Thoracic aorta (tissue), 2 donors: ENCODE results near the gene USP4. TPM values are rescaled to one million over a fixed set of nuclear protein-coding genes. Genes with fewer than 3 reads are reported as not detected.
"Not testable (repeated sequence)": the region's sequence is repeated elsewhere in the genome, so short reads cannot be mapped to it uniquely, and the experiment has no call there.

Experiments
- ATAC-seq: fragments of 150-250 bp; one replicate; pipeline ENCODE4 v1.8.0; 2017; ENCODE audit warnings: low read depth; ENCODE audit not compliant: insufficient number of reproducible peaks, low FRiP score
- DNase-seq: peaks from one replicate; pipeline ENCODE4 v3.0.0-alpha.2; 2020; ENCODE audit warnings: low spot score
- H3K27ac ChIP-seq, 2 donors: fragments of 200-600 bp; sonication (generic); 1 replicate in 1 of 2; 2 replicates in 1 of 2; pipeline ENCODE4 v1.5.1; 2016; ENCODE audit warnings: mild to moderate bottlenecking in 2 of 2, moderate library complexity in 2 of 2
- H3K27me3 ChIP-seq: fragments of 200-600 bp; sonication (generic); replicated peaks from 2 replicates; pipeline ENCODE4 v1.6.0; 2016; ENCODE audit warnings: mild to moderate bottlenecking; ENCODE audit not compliant: insufficient read depth
- H3K36me3 ChIP-seq: fragments of 200-600 bp; sonication (generic); one replicate; pipeline ENCODE4 v1.5.1; 2016
- H3K4me1 ChIP-seq, 2 donors: fragments of 200-600 bp; sonication (generic); 1 replicate in 1 of 2; 2 replicates in 1 of 2; pipeline versions ENCODE4 v1.5.1 to v1.6.0; 2016; ENCODE audit warnings: low read depth in 2 of 2, mild to moderate bottlenecking in 1 of 2; ENCODE audit not compliant: control insufficient read depth in 1 of 2
- H3K4me3 ChIP-seq: fragments of 200-600 bp; sonication (generic); 2 replicates; pipeline ENCODE4 v1.5.1; 2016; ENCODE audit warnings: mild to moderate bottlenecking
- H3K9me3 ChIP-seq: fragments of 200-600 bp; sonication (generic); 2 replicates; pipeline ENCODE4 v1.5.1; 2016
- CTCF ChIP-seq: fragments of 200-600 bp; sonication (generic); IDR thresholded peaks from one replicate; pipeline ENCODE4 v1.5.1; 2019; ENCODE audit warnings: antibody characterized with exemption
- total RNA-seq, 2 donors: library from RNA; depleted of rRNA; stranded (reverse); fragments of >200 nt; gene quantifications; one replicate each; pipeline versions ENCODE4 v1.1.0 to v1.2.3, GENCODE V29; 2016

The USP4 gene
- total RNA-seq, 2 donors from 2014 or later: 41.2 to 74.1 TPM

- Histone ChIP-seq H3K9me3 (peaks cover 13% of the 10 kb centered on the region), H3K4me1 (no peaks in the 10 kb centered on the region), H3K27me3 (no peaks in the 10 kb centered on the region), H3K36me3 (no peaks in the 10 kb centered on the region), H3K27ac (no peak overlapping the region), H3K4me3 (no peak overlapping the region)
- DNase-seq (no peak), ATAC-seq (no peak)
- TF ChIP-seq CTCF: no peak
These were observed 102.5 kb downstream of the USP4 start for GRCh38 chr3:49237344-49237743.

DNA sequence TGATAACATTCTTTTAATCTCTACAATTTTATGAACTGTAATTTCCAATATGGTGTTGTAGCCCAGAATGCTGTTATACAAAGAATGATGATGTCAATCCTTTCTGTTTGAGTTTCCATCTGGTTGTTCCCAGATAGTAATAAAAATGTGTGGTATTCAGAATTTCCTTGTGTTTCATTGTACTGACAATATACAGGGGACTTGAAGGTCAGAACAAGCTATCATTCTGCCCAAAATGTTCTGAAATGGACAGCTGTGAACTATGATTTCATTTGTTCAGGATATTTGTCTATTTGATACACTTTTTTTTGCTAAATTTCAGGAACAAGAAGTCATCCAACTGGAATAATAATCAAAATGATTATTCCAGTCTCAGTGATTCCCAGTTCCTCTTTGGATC, 103.6 kb downstream of the USP4 start:
- Histone ChIP-seq H3K4me1 (no peaks in the 10 kb centered on the region), H3K36me3 (no peaks in the 10 kb centered on the region), H3K4me3 (no peak overlapping the region), H3K27ac (no peak overlapping the region), H3K9me3 (peaks cover 13% of the 10 kb centered on the region), H3K27me3 (no peaks in the 10 kb centered on the region)
- TF ChIP-seq CTCF: no peak
- ATAC-seq (no peak), DNase-seq (no peak)

DNA sequence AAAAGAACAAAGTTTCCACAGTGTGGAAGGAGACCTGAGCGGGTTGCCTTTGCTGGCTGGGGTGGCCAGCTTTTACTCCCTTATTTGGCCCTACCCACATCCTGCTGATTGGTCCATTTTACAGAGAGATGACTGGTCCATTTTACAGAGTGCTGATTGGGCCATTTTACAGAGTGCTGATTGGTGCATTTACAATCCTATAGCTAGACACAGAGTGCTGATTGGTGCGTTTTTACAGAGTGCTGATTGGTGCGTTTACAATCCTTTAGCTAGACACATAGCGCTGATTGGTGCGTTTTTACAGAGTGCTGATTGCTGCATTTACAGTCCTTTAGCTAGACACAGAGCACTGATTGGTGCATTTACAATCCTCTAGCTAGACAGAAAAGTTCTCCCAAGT, 111.0 kb downstream of the USP4 start:
- not testable (repeated sequence) for ATAC-seq

More for the DNA sequence above, 111.0 kb downstream of the USP4 start:
- H3K36me3 ChIP-seq, H3K4me3 ChIP-seq, H3K4me1 ChIP-seq, H3K27ac ChIP-seq, H3K27me3 ChIP-seq, DNase-seq: not testable (repeated sequence)
- peaks cover 42% of the 10 kb centered on the region for H3K9me3 ChIP-seq

Other genes with a start within 250 kb of the USP4 start
- 100 to 1,000 TPM in 1 of 2 donors, 10 to 100 TPM in 1; 83.7 to 110 TPM for gene QRICH1, start 246.0 kb downstream of the USP4 start, total RNA-seq
- gene QARS1, start 235.3 kb downstream of the USP4 start, total RNA-seq: 100 to 1,000 TPM; 143 to 179 TPM
- 10 to 100 TPM; 56.3 to 62.5 TPM for gene USP19, start 219.2 kb downstream of the USP4 start, total RNA-seq
- gene LAMB2, start 207.0 kb downstream of the USP4 start, total RNA-seq: 100 to 1,000 TPM; 764 to 806 TPM
- 10 to 100 TPM; 28.8 to 28.9 TPM for gene CCDC71, start 173.7 kb downstream of the USP4 start, total RNA-seq
- 10 to 100 TPM; 22.4 to 29.8 TPM for gene KLHDC8B, start 168.5 kb downstream of the USP4 start, total RNA-seq
- gene C3orf62, start 62.8 kb downstream of the USP4 start, total RNA-seq: 10 to 100 TPM in 1 of 2 donors, 1 to 10 TPM in 1; 5.4 to 15.0 TPM
- 100 to 1,000 TPM; 187 to 319 TPM for gene GPX1, start 18.3 kb upstream of the USP4 start, total RNA-seq
- 100 to 1,000 TPM; 524 to 630 TPM for gene RHOA, start 71.9 kb upstream of the USP4 start, total RNA-seq
- 10 to 100 TPM; 25.7 to 32.4 TPM for gene TCTA, start 72.4 kb upstream of the USP4 start, total RNA-seq
- 1 to 10 TPM; 7.0 to 7.2 TPM for gene AMT, start 82.4 kb upstream of the USP4 start, total RNA-seq
- 10 to 100 TPM in 1 of 2 donors, 1 to 10 TPM in 1; 9.8 to 13.5 TPM for gene NICN1, start 89.3 kb upstream of the USP4 start, total RNA-seq
- gene DAG1, start 130.2 kb upstream of the USP4 start, total RNA-seq: 100 to 1,000 TPM in 1 of 2 donors, 10 to 100 TPM in 1; 71.9 to 171 TPM
- gene BSN, start 214.4 kb upstream of the USP4 start, total RNA-seq: under 1 TPM; 0.27 to 0.35 TPM